ENCODE data around the gene JADE3.
"Not testable (repeated sequence)": the region's sequence is repeated elsewhere in the genome, so short reads cannot be mapped to it uniquely, and the experiment has no call there.

The JADE3 gene

DNA sequence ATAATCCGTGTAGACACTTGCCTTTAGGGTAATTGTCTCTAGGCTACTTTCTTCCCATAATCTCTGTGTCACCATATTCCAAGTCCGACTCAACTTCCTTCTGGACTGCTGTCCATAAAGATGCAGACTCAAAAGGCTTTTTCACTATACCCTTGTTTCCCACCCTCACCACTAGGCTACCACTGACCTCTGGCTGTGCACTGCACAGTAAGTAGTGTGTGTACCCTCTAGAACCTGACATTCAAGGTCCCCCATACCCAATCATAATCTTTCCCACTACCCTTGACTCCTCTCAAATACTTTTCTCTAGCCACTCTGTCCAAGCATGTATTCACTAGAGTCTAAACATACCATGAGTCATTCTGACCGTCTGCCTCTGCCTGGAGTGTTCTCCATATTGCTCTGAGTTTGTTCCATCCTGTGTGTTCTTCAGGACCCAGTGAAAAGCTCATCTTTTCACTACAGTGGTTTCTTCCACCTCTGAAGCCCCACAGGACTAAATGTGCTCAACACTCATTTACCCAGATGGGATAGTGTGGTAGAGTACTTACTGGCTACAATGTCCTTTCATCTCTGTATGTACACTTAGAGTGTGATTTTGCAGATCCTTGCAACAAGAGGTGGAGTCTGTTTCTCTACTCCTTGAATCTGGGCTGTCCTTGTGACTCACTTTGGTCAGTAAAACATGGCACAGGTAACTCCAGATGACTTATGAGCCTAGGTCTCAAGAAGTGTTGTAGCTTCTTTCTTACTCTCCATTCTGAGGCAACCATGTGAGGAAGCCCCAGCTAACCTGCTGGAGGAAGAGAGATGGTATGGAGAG lies 17.4 kb downstream of the JADE3 start:
- no peak for DNase-seq (ENCODE audit: low read depth in 1 of 2, low spot score in 1 of 2)

DNA sequence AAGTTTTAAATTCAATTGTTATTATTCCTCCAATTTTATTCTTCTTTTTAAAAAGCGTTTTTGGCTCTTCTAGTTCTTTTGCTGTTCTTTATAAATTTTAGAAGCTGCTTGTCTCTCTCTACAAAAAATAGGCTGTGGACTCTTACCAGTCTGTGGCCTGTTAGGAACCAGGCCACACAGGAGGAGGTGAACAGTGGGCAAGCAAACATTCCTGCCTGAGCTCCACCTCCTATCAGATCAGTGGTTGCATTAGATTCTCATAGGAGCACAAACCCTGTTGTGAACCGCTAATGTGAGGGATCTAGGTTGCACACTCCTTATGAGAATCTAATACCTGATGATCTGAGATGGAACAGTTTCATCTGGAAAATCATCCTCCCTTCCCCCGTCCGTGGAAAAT lies 23.1 kb downstream of the JADE3 start:
- DNase-seq (ENCODE audit: low read depth in 1 of 2, low spot score in 1 of 2) = no peak

DNA sequence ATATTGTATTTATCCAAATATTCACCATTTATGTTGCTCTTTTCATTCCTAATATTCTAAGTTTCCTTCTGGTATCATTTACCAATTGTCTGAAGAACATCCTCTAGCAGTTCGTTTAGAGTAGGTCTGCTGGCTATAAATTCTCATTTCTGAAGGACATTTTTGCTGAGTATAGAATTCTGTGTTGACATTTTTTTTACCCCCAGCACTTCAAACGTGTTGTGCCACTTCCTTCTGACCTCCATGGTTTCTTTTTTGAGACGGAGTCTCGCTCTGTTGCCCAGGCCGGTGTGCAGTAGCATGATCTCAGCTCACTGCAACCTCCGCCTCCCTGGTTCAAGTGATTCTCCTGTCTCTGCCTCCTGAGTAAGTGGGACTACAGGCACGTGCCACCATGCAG lies 26.4 kb downstream of the JADE3 start:
- DNase-seq (ENCODE audit: low read depth in 1 of 2, low spot score in 1 of 2) = no peak

DNA sequence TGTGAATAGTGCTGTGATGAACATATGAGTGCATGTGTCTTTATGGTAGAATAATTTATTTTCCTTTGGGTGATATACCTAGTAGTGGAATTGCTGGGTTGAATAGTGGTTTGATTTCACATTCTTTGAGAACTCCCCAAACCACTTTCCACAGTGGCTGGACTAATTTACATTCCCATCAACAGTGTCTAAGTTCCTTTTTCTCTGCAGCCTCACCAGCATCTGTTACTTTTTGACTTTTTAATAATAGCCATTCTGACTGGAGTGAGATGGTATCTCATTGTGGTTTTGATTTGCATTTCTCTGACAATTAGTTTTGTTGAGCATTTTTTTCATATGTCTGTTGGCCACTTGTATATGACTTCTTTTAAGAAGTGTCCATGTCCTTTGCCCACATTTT lies 29.1 kb downstream of the JADE3 start:
- DNase-seq (ENCODE audit: low read depth in 1 of 2, low spot score in 1 of 2) = no peak

DNA sequence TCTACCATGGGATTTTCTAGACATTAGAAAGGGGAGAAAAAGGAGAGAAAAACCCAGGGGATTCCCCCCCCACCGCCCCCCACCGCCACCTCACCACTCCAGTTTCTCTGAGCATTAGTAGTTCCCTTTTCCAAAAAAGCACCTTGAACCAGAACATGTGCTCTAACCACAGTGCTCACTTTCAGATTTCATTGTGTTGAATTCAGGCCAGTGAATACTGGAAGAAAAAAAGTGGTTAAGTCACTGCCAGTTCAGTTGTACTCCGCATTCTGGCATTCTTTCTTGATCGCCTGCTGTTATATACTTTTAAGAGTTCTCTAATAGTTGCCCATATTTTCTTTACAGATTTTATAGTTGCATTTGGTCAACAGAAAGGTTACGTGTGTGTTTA lies 40.9 kb downstream of the JADE3 start:
- no peak for DNase-seq (ENCODE audit: low read depth in 1 of 2, low spot score in 1 of 2)

DNA sequence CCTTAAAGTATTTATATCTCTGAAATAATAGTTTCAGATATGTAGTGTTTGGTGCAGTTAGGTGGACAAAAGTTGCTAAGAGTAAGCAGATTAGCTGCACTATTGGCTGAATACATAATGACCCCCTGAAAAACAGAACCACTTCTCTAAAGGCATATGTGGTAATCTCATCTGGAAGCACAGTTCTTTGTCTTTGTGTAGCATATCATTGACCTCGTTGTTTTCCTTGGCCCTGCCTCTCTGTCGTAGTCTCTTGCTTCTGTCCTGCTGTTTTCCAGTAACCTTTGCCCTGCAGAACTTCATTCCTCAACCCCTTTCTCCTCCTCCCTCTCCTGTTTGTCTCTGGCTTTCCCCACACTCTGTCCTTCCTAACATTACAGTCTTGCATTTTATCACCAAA lies 41.4 kb downstream of the JADE3 start:
- no peak for DNase-seq (ENCODE audit: low read depth in 1 of 2, low spot score in 1 of 2)

DNA sequence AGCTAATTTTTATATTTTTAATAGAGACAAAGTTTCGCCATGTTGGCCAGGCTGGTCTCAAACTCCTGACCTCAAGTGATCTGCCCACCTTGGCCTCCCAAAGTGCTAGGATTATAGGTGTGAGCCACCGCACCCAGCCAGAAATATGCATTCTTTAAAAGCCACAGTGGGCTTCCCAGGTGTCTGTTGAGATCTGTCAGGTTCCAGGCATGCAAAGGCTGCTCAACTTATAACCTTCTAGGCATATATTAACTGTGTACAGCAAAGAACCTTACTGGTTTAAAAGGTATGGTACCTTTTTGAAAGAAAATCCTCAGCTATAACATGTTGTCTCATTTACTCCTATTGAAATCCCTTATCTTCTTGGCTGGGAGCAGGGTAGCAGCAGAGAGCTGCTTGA lies 42.5 kb downstream of the JADE3 start:
- DNase-seq (ENCODE audit: low read depth in 1 of 2, low spot score in 1 of 2) = no peak

DNA sequence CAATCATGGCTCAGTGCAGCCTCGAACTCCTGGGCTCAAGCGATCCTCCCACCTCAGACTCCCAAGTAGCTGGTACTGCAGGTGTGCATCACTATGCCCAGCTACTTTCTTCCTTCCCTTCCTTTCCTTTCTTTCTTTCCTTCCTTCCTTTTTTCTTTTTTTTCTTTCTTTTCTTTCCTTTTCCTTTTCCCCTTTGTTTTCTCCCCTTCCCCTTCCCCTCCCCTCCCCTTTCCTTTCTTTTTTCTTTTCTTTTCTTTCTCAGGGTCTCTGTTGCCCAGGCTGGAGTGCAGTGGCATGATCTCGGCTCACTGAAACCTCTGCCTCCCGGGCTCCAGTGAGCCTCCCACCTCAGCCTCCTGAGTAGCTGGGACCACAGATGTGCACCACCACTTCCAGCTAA lies 44.4 kb downstream of the JADE3 start:
- not testable (repeated sequence) for DNase-seq (ENCODE audit: low read depth in 1 of 2, low spot score in 1 of 2)

DNA sequence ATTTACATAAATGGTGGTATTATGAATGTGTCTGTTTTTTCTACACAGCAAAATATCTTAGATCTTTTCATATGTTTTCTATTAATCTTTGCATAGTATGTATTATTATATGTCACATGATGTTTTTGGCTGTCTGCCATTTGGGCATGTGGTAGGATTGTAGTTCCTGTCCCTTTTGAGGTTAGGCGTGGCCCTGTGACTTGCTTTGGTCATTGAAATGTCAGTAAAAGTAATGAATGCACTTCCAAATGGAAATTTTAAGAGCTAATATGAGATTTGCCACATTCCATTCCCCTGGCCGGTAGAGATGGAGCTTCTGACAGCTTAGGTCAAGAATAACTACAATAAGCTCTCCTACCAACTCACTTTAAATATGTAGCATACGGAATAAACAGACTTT lies 45.1 kb downstream of the JADE3 start:
- no peak for DNase-seq (ENCODE audit: low read depth in 1 of 2, low spot score in 1 of 2)

DNA sequence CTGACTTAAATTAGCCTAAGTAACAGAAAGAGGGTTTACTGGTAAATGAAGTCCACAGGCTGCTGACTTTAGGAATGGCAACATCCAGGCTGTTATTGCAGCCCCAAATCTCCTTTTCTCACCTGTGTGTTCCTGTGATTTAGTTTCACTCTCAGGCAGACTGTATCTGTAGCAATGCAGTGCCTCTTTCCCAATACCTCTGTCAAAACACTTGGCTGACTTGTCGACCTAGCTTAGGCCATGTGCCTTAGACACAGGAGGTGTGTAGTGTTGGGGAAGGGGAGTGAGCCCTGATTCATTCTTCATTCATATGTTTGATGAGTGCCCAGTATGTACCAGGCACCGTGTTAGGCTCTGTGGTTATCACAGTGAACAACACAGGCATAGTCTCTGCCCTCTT lies 46.9 kb downstream of the JADE3 start:
- DNase-seq (ENCODE audit: low read depth in 1 of 2, low spot score in 1 of 2) = no peak

DNA sequence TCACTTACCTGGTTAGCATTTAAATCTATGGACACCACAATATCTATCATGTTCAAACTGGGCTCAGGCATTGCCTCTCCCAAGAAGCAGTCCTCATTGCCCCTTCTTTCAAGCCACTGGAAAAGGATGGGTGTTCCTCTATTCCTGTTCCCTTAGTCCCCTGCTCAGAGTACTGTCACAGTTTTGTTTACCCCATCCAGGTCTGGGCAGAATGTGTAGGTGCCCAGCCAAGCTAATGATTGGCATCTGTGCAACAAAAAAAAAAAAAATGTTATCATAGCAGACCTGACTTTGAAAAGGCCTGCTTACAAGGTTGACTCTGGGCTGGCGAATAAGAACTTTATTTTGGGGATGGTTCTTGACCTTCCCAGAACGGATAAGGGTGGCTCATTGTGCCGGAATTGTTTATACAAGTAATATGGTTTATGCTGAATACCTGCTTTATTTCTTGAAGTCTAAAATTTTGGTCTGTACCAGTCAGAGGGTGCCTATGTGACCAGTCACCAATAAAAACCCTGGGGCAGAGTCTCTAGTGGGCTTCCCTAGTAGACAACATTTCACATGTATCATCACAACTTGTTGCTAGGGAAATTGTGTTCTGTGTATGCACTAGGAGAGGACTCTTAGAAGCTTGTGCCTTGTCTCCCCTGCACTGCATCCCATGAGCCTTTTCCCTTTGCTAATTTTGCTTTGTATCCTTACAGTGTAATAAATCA lies 47.9 kb downstream of the JADE3 start:
- DNase-seq (ENCODE audit: low read depth in 1 of 2, low spot score in 1 of 2) = no peak

DNA sequence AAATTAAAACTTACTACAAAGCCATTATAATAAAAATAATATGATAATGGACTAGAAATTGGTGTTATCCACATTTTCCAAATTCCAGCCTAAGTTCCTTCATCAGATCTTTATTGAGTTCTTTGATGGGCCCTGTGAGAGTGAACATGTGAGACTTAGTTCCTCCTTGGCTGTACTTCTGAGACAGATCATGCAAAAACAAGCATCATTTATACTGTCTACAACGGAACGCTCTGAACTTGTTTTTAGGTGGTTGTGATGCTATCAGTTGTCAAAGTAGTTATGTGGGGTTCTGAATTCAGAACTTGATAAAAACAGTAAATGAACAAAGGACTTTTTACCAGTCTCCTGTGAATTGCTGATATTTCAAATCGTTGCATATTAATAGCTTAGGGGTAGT lies 48.9 kb downstream of the JADE3 start:
- DNase-seq (ENCODE audit: low read depth in 1 of 2, low spot score in 1 of 2) = no peak

DNA sequence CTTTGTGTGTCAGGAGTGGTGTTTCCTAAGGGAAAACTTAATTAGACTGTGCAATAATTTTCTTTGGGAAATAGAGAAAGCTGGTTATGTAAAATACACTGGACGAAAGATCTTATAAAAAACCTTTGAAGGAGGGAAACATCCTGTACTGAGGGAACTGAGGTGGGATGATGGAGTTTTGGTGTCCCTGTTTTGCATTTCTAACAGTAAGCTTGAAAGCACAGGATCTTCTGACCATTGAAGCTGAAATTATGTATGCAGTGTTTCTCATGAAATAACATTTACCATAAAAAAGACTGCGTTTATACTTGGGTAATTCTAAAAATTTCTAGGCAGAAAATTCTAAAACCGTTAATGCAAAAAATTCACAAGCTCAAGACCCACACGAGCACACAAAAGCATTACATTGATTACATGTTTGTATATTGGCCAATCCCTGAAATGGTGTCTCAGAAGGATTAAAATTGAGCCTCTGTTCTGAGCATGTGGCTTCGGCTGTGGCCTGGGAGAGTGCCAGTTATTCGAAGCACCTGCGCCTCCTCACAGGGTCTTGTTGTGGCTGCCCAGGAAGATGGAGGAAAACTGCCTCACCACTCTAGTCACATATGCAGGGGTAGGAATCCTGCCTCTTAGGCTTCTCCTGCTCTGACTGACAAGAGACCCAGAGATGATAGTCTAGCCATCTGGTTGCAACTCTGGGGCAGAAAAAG lies 49.5 kb downstream of the JADE3 start:
- no peak for DNase-seq (ENCODE audit: low read depth in 1 of 2, low spot score in 1 of 2)

DNA sequence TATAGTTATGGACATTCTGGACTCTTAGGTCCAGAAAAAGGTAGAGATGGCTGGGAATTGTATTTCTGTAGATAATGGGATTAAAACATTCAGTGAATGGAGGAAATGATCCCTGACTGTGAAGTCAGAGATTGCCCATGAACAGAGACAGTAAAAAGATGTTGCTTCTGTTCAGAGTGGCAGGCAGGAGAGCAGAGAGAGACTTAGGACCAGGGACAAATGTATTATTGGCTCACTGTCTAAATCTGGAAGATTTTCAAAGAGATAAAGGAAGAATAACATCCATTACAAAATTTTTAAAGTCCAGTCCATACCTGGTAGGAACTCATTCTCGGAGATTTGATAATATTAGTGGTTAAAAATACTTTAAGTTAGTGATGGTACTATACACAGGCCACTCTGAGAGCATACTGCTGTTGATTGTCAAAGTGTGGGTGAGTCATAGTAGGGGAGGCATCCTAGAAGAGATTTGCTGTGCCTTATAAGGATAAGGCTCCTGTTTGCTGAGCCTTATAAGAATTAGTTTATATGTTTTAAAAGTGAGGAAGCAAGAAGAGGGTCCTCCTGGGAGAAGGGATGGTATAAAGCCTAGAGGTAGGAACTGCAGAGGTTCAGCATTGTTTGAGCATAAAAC lies 53.0 kb downstream of the JADE3 start:
- no peak for DNase-seq (ENCODE audit: low read depth in 1 of 2, low spot score in 1 of 2)

DNA sequence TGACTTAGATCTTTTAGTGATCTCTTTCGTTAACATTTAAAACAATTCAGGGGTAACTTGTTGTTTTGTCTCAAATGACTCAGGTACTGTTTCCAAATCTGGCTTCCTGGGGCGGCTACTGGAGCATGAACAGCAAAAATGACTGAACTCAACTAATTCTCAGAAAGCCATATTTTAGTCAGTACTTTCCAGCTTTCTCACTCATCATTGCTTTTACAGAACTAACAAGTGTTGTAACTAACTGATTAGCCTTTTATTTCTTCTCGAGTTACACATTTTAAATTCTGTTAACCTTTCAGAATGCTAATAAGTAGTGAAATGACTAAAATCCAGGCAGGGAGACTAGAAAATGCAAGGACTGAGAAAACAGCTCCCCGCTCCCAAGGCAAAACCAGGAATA lies 55.3 kb downstream of the JADE3 start:
- no peak for DNase-seq (ENCODE audit: low read depth in 1 of 2, low spot score in 1 of 2)

DNA sequence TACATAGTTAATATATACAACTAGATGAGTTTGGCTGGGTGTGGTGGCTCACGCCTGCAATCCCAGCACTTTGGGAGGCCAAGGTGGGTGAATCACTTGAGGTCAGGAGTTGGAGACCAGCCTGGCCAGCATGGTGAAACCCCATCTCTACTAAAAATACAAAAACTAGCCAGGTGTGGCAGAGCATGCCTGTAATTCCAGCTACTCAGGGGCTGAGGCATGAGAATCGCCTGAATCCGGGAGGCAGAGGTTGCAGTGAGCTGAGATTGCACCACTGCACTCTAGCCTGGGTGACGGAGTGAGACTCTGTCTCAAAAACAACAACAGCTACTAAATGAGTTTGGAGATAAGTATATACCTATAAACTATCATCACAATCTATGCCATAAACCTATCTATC lies 64.8 kb downstream of the JADE3 start:
- not testable (repeated sequence) for DNase-seq (ENCODE audit: low read depth in 1 of 2, low spot score in 1 of 2)

DNA sequence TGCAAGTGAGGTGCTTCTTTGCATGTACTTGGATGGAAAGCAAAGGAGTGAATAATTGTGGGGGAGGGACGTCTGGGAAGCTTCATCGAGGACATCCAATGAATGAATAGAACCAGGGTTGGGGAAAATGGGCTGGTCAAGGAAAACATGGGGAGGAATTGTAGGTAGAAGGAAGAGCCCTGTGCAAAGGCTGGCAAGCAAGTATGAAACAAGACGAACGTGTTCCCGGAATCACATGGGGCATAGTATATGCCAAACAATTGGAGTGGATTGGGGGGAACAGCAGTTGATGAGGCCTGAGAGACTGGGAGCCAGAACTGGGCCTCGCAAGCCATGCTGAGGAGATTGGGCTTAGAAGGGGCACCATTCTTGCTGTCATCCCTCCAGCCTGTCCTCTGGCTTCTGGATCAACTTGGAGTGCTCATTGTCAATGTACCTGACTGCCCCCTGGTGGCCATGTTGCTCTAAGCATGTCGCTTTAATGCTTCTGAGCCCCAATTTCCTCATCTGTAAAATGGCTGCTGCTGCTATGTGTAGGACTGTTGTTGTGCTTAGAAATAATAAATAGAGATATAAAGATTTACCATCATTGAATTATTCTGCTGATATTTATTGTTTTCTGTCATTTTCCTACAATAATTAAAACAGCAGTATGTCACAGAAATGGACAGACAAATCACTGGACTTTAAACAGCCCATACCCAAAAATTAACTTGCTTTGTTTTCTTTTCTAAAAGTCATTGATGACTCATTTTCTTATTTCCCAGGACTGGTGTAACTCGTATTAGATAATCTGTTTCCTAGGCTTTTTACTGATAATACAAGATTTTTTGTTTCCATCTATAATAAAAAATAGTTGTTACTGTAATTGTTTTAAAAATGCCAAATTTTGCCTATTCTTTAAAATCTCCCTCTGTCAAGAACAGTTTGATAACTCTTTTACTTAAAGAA lies 66.4 kb downstream of the JADE3 start:
- peak; percentile 34 to 59 for DNase-seq (ENCODE audit: low read depth in 1 of 2, low spot score in 1 of 2)

DNA sequence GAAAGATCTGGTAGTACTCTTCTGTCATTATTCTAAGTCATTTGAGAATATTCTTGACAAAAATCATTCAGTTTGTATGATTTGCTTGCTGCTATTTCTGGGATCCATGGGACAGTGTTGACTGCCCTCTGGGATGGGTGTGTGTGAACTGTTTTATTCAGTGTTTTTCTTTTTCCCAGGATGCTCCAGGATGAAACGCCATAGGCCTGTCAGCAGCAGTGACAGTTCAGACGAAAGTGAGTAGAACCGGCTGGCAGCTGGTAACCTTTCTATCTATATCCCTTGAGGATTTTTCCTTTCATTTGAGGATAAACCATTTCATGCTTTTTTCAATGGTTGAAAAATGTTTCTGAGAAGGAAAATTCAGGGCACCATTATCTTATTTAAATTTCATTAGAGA lies 72.5 kb downstream of the JADE3 start:
- DNase-seq (ENCODE audit: low read depth in 1 of 2, low spot score in 1 of 2) = no peak

DNA sequence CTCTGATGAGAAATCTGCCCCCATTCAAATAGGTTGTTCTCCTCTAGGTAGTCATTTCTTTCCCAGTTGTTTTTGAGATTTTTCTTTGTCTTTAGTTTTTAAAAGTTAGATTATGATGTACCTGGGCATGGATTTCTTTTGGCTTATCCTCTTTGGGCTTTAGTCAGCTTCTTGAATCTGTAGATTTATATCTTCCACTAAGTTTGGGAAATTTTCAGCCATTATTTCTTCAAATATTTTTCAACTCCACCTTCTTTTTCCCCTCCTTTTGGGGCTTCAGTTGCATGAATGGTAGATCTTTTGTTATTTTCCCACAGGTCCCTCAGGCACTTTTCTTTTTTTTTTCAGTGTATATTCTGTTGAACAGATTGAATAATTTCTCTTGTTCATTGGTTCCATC lies 77.3 kb downstream of the JADE3 start:
- no peak for DNase-seq (ENCODE audit: low read depth in 1 of 2, low spot score in 1 of 2)

DNA sequence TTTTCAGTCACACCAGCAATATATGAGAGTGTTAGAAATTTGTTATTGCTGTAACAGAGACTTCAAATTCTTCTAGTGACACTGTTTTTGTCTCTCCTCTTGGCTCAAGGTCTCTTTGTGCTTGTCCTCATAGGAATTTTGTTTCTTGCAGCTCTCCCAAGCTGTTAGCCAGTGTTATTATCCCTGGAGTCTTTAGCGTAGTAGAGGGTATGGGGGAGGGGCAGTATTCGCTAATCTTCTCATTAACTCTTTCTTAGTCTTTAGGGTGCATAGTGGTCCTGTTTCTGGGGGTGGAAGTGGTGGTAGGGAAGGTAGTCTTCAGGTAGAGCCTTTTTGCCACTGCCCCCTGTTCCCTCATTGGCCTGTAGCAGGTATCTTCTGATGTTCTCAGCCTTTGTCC lies 79.4 kb downstream of the JADE3 start:
- no peak for DNase-seq (ENCODE audit: low read depth in 1 of 2, low spot score in 1 of 2)

DNA sequence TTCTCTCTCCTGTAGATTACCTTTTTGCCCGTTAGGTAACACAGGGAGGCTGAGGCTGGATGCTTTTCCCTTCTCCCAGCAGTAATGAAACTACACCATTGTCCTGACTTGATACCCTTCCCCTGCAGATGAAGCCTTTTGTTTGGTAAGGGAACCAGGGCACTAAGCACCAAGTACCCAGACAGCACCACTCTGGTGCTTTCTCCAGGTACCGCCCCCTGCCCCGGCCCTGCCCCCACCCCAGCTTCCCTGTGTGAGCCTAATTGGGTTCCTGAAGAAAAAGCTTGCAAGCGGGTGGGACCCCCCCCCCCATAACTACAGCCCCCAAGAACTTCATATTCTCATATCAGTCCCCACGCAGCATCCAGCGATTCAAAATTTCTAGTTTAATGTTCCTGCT lies 79.8 kb downstream of the JADE3 start:
- DNase-seq (ENCODE audit: low read depth in 1 of 2, low spot score in 1 of 2) = no peak

Data from activated CD4-positive, alpha-beta T cell treated with anti-CD3 and anti-CD28 coated beads, Interleukin-2, amount 50 U/mL, for 24 hours (primary cell).